ENCODE measurements around the gene VCP. TPM values are rescaled to one million over a fixed set of nuclear protein-coding genes. Genes with fewer than 3 reads are reported as not detected.

The VCP gene
- total and polyA plus RNA-seq, 9 of the 15 experiments (the other 6 are each of a cell fraction or from before 2014, with no cell fraction given): 7.1 to 257 (median 199) TPM

DNA sequence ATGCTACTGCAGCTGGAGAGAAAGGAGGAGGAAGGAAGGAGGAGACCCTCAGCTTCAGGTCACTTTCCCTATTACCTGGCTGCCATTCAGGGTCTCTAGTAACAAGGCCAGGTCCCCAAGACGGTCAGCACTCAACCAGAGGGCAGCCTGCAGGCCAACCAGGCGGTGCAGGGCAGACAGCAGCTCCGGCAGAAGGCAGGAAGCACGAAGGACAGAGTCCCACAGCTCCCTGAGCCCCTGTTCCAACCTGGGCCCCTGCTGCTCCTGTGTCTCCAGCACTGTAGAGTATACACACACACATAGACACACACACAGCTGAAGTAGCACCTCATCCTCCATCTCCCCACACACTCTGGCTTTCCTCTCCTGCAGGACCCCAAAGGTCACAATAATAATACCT, 5.6 kb upstream of the VCP start:
- no peaks in the 10 kb centered on the region for H4K20me1 ChIP-seq (replicated peaks; ENCODE audit: control insufficient read depth, insufficient read depth, low read length)
- no peak overlapping the region; the same call in 2 of the 3 replicates for H3K27ac ChIP-seq (ENCODE audit: extremely low read depth, low read depth, low read length)
- ChIA-PET POLR2A (interaction anchor here (1.0 to 1.9 kb wide), 2 partner anchors 13 to 14 kb away, joined by 4 to 13 read pairs; no protein-coding TSS in a partner anchor), CTCF (ENCODE audit: low intra/inter-chr PET ratio) (no interaction called here)
- FAIRE-seq (no peak), DNase-seq (ENCODE audit: extremely low read depth in 1 of 4, low spot score in 3 of 4) (no peak), ATAC-seq (no peak)
- H3K9me1 ChIP-seq (ENCODE audit: control insufficient read depth, insufficient read depth, low read length): peaks cover 4% of the 10 kb centered on the region
- peak overlapping the region; percentile 93 for H3K4me2 ChIP-seq (ENCODE audit: insufficient read depth, low read length)
- H3K9me3 ChIP-seq (replicated peaks; ENCODE audit: control insufficient read depth, insufficient read depth, low read depth, low read length): no peaks in the 10 kb centered on the region
- TF ChIP-seq SMARCB1 (IDR thresholded peaks at IDR 0.05; ENCODE audit: insufficient read length, low read depth) (no peak), RBFOX2 (IDR thresholded peaks at IDR 0.05; ENCODE audit: low read depth, low read length) (peak; percentile 21; the same call in 1 of the 2 replicates)
- H3K27me3 ChIP-seq (ENCODE audit: control insufficient read depth in 2 of 2, insufficient read depth in 2 of 2, low read length in 2 of 2): no peaks in the 10 kb centered on the region
- peaks cover 24% of the 10 kb centered on the region for H3K79me2 ChIP-seq (ENCODE audit: control insufficient read depth, insufficient read depth, low read length)
- H3K4me1 ChIP-seq (replicated peaks in 1 of 2; ENCODE audit: control insufficient read depth in 2 of 2, insufficient read depth in 2 of 2, low read length in 2 of 2): peaks cover 3 to 28% of the 10 kb centered on the region in 2 experiments; a peak in 4 of 5 replicates
- H3K4me3 ChIP-seq: peak overlapping the region; percentile 65
- in situ Hi-C loops (cut with MboI): no loop called here
- intact Hi-C loops (cut with micrococcal nuclease): no loop called here
- no TSS peak for BruUV-seq (replicated peaks)
- WGBS (ENCODE audit: insufficient coverage, low coverage, missing lambda C conversion rate): 35% methylated on average over 4 of the region's 4 CpGs
- H3K9ac ChIP-seq (ENCODE audit: insufficient read depth in 1 of 2, low read depth in 2 of 2, low read length in 2 of 2): peak overlapping the region; percentile 80 to 98
- no peak overlapping the region for H2AFZ ChIP-seq (ENCODE audit: low read depth, low read length)
- peaks cover 40% of the 10 kb centered on the region; the same call in 2 of the 3 replicates for H3K36me3 ChIP-seq (ENCODE audit: control insufficient read depth, insufficient read depth, low read length)

DNA sequence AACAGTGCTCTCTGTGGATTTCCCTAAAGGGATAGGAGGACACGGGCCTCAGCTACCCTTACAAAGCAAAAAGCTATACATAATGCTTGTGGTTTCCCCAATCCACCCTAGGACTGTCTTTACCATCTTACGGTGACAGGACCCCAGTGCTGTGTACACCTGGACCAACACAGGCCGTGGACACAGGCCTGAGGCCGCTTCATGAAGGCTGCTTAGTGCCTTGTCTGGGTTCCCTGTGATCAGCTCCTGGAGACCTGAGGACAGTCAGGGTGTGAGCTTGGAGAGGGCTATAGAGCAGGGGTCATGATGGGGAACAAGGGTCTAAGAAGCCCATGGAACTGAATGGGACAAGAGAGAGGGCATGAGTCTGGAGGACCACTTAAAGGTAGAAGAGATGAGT, 4.4 kb upstream of the VCP start:
- no peak for DNase-seq (ENCODE audit: extremely low read depth in 1 of 4, low spot score in 3 of 4)
- POLR2A ChIA-PET: no interaction called here
- Histone ChIP-seq H3K9ac (ENCODE audit: insufficient read depth in 1 of 2, low read depth in 2 of 2, low read length in 2 of 2) (no peak overlapping the region), H3K36me3 (ENCODE audit: control insufficient read depth, insufficient read depth, low read length) (peaks cover 43% of the 10 kb centered on the region; the same call in 2 of the 3 replicates), H3K27me3 (ENCODE audit: control insufficient read depth in 2 of 2, insufficient read depth in 2 of 2, low read length in 2 of 2) (no peaks in the 10 kb centered on the region), H2AFZ (ENCODE audit: low read depth, low read length) (no peak overlapping the region), H3K4me3 (no peak overlapping the region), H3K4me2 (ENCODE audit: insufficient read depth, low read length) (no peak overlapping the region), H3K79me2 (ENCODE audit: control insufficient read depth, insufficient read depth, low read length) (peaks cover 29% of the 10 kb centered on the region), H3K9me1 (ENCODE audit: control insufficient read depth, insufficient read depth, low read length) (peaks cover 4% of the 10 kb centered on the region), H4K20me1 (replicated peaks; ENCODE audit: control insufficient read depth, insufficient read depth, low read length) (no peaks in the 10 kb centered on the region), H3K9me3 (replicated peaks; ENCODE audit: control insufficient read depth, insufficient read depth, low read depth, low read length) (no peaks in the 10 kb centered on the region), H3K4me1 (replicated peaks in 1 of 2; ENCODE audit: control insufficient read depth in 2 of 2, insufficient read depth in 2 of 2, low read length in 2 of 2) (peaks cover 3 to 28% of the 10 kb centered on the region in 2 experiments; a peak in 4 of 5 replicates), H3K27ac (ENCODE audit: extremely low read depth, low read depth, low read length) (no peak overlapping the region)
- in situ Hi-C loops (cut with MboI): no loop called here
- BruUV-seq (replicated peaks): no TSS peak
- 81% methylated on average over 4 of the region's 4 CpGs for WGBS (ENCODE audit: insufficient coverage, low coverage, missing lambda C conversion rate)
- no peak for FAIRE-seq
- CTCF ChIA-PET (ENCODE audit: low intra/inter-chr PET ratio): no interaction called here
- intact Hi-C loops (cut with micrococcal nuclease): no loop called here
- no peak for ATAC-seq
- TF ChIP-seq PHF20 (IDR thresholded peaks at IDR 0.05; ENCODE audit: partially characterized antibody): no peak
- no peak for TF ChIP-seq ZNF766 (CRISPR knock-in tag; conservative IDR thresholded peaks at IDR 0.05)
- no peak for TF ChIP-seq HNRNPK (IDR thresholded peaks at IDR 0.05; ENCODE audit: low read depth, low read length, poor library complexity, severe bottlenecking)
- no peak for TF ChIP-seq HLTF (IDR thresholded peaks at IDR 0.05)
- no peak for TF ChIP-seq MYBL2 (IDR thresholded peaks at IDR 0.05; ENCODE audit: low read depth)
- TF ChIP-seq MYBL2 (CRISPR knock-in tag; IDR thresholded peaks at IDR 0.05; ENCODE audit: borderline replicate concordance): no peak
- TF ChIP-seq ZNF217 (CRISPR knock-in tag; IDR thresholded peaks at IDR 0.05): no peak
- no peak for TF ChIP-seq MAFG (tag; conservative IDR thresholded peaks at IDR 0.05)
- TF ChIP-seq, protein P1, sequence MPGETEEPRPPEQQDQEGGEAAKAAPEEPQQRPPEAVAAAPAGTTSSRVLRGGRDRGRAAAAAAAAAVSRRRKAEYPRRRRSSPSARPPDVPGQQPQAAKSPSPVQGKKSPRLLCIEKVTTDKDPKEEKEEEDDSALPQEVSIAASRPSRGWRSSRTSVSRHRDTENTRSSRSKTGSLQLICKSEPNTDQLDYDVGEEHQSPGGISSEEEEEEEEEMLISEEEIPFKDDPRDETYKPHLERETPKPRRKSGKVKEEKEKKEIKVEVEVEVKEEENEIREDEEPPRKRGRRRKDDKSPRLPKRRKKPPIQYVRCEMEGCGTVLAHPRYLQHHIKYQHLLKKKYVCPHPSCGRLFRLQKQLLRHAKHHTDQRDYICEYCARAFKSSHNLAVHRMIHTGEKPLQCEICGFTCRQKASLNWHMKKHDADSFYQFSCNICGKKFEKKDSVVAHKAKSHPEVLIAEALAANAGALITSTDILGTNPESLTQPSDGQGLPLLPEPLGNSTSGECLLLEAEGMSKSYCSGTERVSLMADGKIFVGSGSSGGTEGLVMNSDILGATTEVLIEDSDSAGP (CRISPR knock-in tag; IDR thresholded peaks at IDR 0.05): no peak
- no peak for TF ChIP-seq RHOXF2B (CRISPR knock-in tag; conservative IDR thresholded peaks at IDR 0.05)
- TF ChIP-seq, protein P2, sequence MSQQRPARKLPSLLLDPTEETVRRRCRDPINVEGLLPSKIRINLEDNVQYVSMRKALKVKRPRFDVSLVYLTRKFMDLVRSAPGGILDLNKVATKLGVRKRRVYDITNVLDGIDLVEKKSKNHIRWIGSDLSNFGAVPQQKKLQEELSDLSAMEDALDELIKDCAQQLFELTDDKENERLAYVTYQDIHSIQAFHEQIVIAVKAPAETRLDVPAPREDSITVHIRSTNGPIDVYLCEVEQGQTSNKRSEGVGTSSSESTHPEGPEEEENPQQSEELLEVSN (IDR thresholded peaks at IDR 0.05; ENCODE audit: borderline replicate concordance in 1 of 2, extremely low read depth in 1 of 2, insufficient read depth in 1 of 2, insufficient read length in 1 of 2, low read depth in 1 of 2, low read length in 1 of 2, poor library complexity in 1 of 2, severe bottlenecking in 1 of 2): no peak

All from K562 (cell line).